Measurements from ENCODE around the gene KERA.

Gene KERA

DNA sequence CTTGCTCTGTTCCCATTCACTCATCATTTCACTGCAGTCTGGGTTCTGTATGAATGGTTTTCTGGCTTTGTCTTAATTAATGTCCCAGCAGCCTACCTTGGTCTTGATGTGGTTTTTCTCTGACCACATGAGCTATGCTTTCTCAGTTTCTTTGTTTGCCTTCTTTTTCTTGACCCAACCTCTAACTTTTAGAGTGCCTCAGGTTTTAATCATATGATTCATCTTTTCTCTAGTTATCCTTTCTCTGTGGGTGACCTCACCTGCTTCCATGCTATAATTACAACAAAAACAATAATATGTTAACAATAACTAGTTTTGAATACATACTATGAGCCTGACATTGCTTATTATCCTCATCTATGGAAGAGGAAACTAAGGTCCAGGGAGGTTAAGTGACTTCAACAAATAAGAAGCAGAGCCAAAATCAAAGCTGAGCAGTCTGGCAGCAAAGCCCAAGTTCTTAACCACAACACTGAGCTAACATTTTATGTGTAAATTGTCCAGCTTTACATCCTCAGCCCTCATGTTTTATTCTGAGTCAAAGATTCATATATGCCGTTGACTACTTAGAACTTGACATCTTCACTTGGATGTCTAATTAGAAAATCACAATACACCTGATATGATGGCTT lies 48.4 kb downstream of the KERA start:
- DNase-seq (ENCODE audit: low spot score): no peak

- no peak for DNase-seq (ENCODE audit: low spot score)
Observed at GRCh38 chr12:91007531-91008290, 50.1 kb downstream of the KERA start.

DNA sequence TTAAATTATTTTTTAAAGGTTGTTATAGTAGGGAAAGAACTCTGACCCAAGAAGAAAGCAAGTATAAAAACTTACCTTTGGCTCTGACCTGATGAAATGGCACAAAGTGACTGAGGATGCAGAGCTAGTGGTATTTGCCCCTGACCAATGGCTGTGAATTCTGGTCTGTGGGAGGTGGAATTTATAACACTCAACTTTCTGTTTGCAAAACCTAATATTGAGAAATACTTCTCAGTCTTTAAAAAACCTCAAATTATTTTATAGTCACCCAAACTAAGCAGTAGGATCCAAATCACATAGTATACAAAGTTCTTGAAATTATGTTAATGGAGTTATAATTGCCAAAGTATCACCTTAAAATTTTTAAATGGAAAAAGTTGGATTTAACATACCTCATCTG lies 53.0 kb downstream of the KERA start, which contains the start of gene EPYC:
Gene EPYC, minus strand, starts transcription at position 101 of the 400 bp plus-strand sequence. CDS start 2,407 bp downstream, outside the sequence.
- DNase-seq (ENCODE audit: low spot score): no peak

GRCh38 chr12:91003737-91004136 lies 54.1 kb downstream of the KERA start:
- DNase-seq (ENCODE audit: low spot score): no peak

- no peak for DNase-seq (ENCODE audit: low spot score)
Observed at GRCh38 chr12:91001306-91001705, 56.5 kb downstream of the KERA start.
